Lower leg skin (tissue), 3 donors: Measurements from ENCODE around the gene MED27.

Experiments used
- POLR2A ChIP-seq, 2 donors: fragments of 450-650 bp; IDR thresholded peaks; one replicate each; pipeline ENCODE4 v1.6.1; 2016 to 2017; ENCODE audit warnings: antibody characterized with exemption in 2 of 2, mild to moderate bottlenecking in 1 of 2, moderate library complexity in 1 of 2
- TF ChIP-seq, protein P1 (sequence below), 3 donors: fragments of 450-650 bp; IDR thresholded peaks; one replicate each; pipeline ENCODE4 v1.5.1; 2016; ENCODE audit warnings: antibody characterized with exemption in 3 of 3, mild to moderate bottlenecking in 3 of 3, moderate library complexity in 2 of 3

DNA sequence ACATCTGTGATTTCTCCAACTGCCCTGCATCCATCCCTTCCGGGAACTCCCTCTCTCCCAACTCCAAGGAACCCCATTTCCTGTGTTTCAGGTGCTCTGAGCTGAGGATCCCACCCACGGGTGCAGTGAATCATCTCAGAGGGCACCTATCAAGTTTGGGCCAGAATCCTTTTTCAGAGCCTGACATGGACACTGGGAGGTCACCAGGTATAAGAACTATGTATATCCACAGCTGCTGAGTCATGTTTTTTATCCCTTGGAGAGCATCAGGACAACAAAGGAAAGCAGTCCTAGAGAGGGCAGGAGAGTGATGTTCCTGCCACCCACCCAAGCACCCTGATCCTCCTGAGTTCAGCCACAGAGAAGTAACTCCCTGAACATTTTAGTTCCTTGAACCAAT, 3.8 kb downstream of the MED27 start:
- TF ChIP-seq POLR2A (IDR thresholded peaks at IDR 0.05): no peak
- TF ChIP-seq, protein P1, sequence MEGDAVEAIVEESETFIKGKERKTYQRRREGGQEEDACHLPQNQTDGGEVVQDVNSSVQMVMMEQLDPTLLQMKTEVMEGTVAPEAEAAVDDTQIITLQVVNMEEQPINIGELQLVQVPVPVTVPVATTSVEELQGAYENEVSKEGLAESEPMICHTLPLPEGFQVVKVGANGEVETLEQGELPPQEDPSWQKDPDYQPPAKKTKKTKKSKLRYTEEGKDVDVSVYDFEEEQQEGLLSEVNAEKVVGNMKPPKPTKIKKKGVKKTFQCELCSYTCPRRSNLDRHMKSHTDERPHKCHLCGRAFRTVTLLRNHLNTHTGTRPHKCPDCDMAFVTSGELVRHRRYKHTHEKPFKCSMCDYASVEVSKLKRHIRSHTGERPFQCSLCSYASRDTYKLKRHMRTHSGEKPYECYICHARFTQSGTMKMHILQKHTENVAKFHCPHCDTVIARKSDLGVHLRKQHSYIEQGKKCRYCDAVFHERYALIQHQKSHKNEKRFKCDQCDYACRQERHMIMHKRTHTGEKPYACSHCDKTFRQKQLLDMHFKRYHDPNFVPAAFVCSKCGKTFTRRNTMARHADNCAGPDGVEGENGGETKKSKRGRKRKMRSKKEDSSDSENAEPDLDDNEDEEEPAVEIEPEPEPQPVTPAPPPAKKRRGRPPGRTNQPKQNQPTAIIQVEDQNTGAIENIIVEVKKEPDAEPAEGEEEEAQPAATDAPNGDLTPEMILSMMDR (IDR thresholded peaks at IDR 0.05): no peak
